HepG2 (cell line): Measurements from ENCODE around the gene ABCC3. TPM values are rescaled to one million over a fixed set of nuclear protein-coding genes. Genes with fewer than 3 reads are reported as not detected.

Source experiments
- ARHGAP35 ChIP-seq: sonication (generic); formaldehyde crosslinking; IDR thresholded peaks from 2 replicates; pipeline ENCODE4 v1.9.0; 2022; ENCODE audit warnings: mild to moderate bottlenecking, inconsistent platforms, moderate library complexity, missing genetic modification reagents, borderline replicate concordance
- ASH2L ChIP-seq: fragments of 300-600, 200-600 bp; sonication (generic); IDR thresholded peaks from 2 replicates; pipeline ENCODE4 v1.7.0; 2017; ENCODE audit warnings: low read depth, mild to moderate bottlenecking, moderate library complexity, mixed read lengths, low read length; ENCODE audit not compliant: insufficient read length
- CBX1 ChIP-seq: IDR thresholded peaks from one replicate; pipeline ENCODE4 v1.6.1; 2016; ENCODE audit warnings: antibody characterized with exemption, low read depth
- CSRNP1 ChIP-seq: sonication (generic); formaldehyde crosslinking; IDR thresholded peaks from 2 replicates; pipeline ENCODE4 v1.8.1; 2023; ENCODE audit warnings: mild to moderate bottlenecking, missing genetic modification reagents
- FOXK1 ChIP-seq: sonication (generic); formaldehyde crosslinking; IDR thresholded peaks from 2 replicates; pipeline ENCODE4 v1.4.0; 2020; ENCODE audit warnings: low read depth, missing genetic modification reagents, borderline replicate concordance
- HINFP ChIP-seq: sonication (generic); formaldehyde crosslinking; IDR thresholded peaks from 2 replicates; pipeline ENCODE4 v1.4.0; 2020; ENCODE audit warnings: low read depth, mild to moderate bottlenecking, missing genetic modification reagents
- KDM3A ChIP-seq: IDR thresholded peaks from 2 replicates; pipeline ENCODE4 v1.6.1; 2018; ENCODE audit warnings: low read depth, missing compliant biosample characterization
- MIER2 ChIP-seq: IDR thresholded peaks from 2 replicates; pipeline ENCODE4 v1.6.1; 2016; ENCODE audit warnings: missing biosample characterization, missing genetic modification reagents
- NR3C1 ChIP-seq: sonication (generic); formaldehyde crosslinking; IDR thresholded peaks from 2 replicates; pipeline ENCODE4 v1.4.0; 2020; ENCODE audit warnings: missing genetic modification reagents
- PAF1 ChIP-seq: IDR thresholded peaks from 2 replicates; pipeline ENCODE4 v1.6.1; 2016; ENCODE audit warnings: missing genetic modification reagents, missing compliant biosample characterization
- PAWR ChIP-seq: sonication (generic); formaldehyde crosslinking; IDR thresholded peaks from 2 replicates; pipeline ENCODE4 v1.4.0; 2020; ENCODE audit warnings: missing genetic modification reagents, mild to moderate bottlenecking, borderline replicate concordance
- PRPF4 ChIP-seq: fragments of 200-400 bp; formaldehyde crosslinking; IDR thresholded peaks from 2 replicates; pipeline ENCODE4 v1.6.1; 2016; ENCODE audit warnings: low read length, low read depth; ENCODE audit not compliant: poor library complexity, severe bottlenecking
- SCMH1 ChIP-seq: sonication (generic); formaldehyde crosslinking; IDR thresholded peaks from 2 replicates; pipeline ENCODE4 v1.9.0; 2021; ENCODE audit warnings: missing genetic modification reagents, mild to moderate bottlenecking, borderline replicate concordance
- SP2 ChIP-seq: sonication (generic); formaldehyde crosslinking; IDR thresholded peaks from 2 replicates; pipeline ENCODE4 v1.5.1; 2020; ENCODE audit warnings: mild to moderate bottlenecking, missing genetic modification reagents
- SPEN ChIP-seq: sonication (generic); formaldehyde crosslinking; IDR thresholded peaks from 2 replicates; pipeline ENCODE4 v1.5.1; 2020; ENCODE audit warnings: low read depth, mild to moderate bottlenecking, missing genetic modification reagents
- THAP9 ChIP-seq: sonication (generic); formaldehyde crosslinking; IDR thresholded peaks from 2 replicates; pipeline ENCODE4; 2020; ENCODE audit warnings: missing genetic modification reagents, mild to moderate bottlenecking, borderline replicate concordance
- ZBTB42 ChIP-seq: sonication (generic); formaldehyde crosslinking; IDR thresholded peaks from 2 replicates; pipeline ENCODE4 v1.5.0; 2020; ENCODE audit warnings: mild to moderate bottlenecking, missing genetic modification reagents
- ZGPAT ChIP-seq: IDR thresholded peaks from 2 replicates; pipeline ENCODE4 v1.6.1; 2016; ENCODE audit warnings: mild to moderate bottlenecking
- ZUFSP ChIP-seq: sonication (generic); formaldehyde crosslinking; IDR thresholded peaks from 2 replicates; pipeline ENCODE4 v1.9.0; 2021; ENCODE audit warnings: missing genetic modification reagents, mild to moderate bottlenecking, borderline replicate concordance
- polyA plus RNA-seq, 8 experiments: library from polyadenylated mRNA; depleted of rRNA in 3 of 8; stranded (reverse) in 7 of 8; unstranded in 1 of 8; fragments of >200 nt; fragmentation: Illumina TruSeq in 4 of 8; extraction: Trizol in 4 of 8; gene quantifications; 2 replicates each; pipeline versions ENCODE4 v1.2.1 to v1.2.3, GENCODE V29; 2011 to 2016; ENCODE audit warnings: low read depth in 4 of 8, missing spikeins in 1 of 8, mixed read lengths in 1 of 8; ENCODE audit not compliant: insufficient read depth in 1 of 8
- total RNA-seq, 5 experiments: library from RNA; depleted of rRNA; stranded (reverse); fragments of >200 nt; fragmentation: Illumina TruSeq; extraction: Trizol; gene quantifications; 2 replicates each; pipeline ENCODE4 v1.2.3, GENCODE V29; 2016; ENCODE audit warnings: low read depth in 1 of 5

Gene ABCC3
- total and polyA plus RNA-seq, 2 of the 13 experiments (the other 11 are each of a cell fraction or from before 2014, with no cell fraction given) = 25.2 to 50.7 TPM

GRCh38 chr17:50627782-50628601 is 6.7 kb upstream of the ABCC3 start (continued):
- peak; percentile 87 for TF ChIP-seq ZGPAT
- TF ChIP-seq PAF1 (CRISPR knock-in tag) = no peak
- no peak for TF ChIP-seq MIER2
- 0 out of 2 replicates have a peak, but pooled peaks have one; percentile 20 for TF ChIP-seq SPEN
- peak; percentile 60 for TF ChIP-seq SP2 (CRISPR knock-in tag)
- TF ChIP-seq PRPF4 = no peak
- TF ChIP-seq HINFP (CRISPR knock-in tag) = peak; percentile 35; the same call in 1 of the 2 replicates
- peak; percentile 79; the same call in 1 of the 2 replicates for TF ChIP-seq CSRNP1
- TF ChIP-seq ARHGAP35 (CRISPR knock-in tag) = no peak
- no peak for TF ChIP-seq ZUFSP (CRISPR knock-in tag)
- TF ChIP-seq KDM3A (CRISPR knock-in tag) = no peak; the same call in 1 of the 2 replicates
- peak; percentile 54 for TF ChIP-seq ASH2L
- peak; percentile 80; the same call in 1 of the 2 replicates for TF ChIP-seq THAP9 (CRISPR knock-in tag)
- no peak for TF ChIP-seq CBX1
- peak; percentile 76; the same call in 1 of the 2 replicates for TF ChIP-seq ZBTB42 (CRISPR knock-in tag)
- TF ChIP-seq FOXK1 (CRISPR knock-in tag) = peak; percentile 70; the same call in 1 of the 2 replicates
- TF ChIP-seq NR3C1 (CRISPR knock-in tag) = no peak
- TF ChIP-seq PAWR = no peak
- no peak for TF ChIP-seq SCMH1 (CRISPR knock-in tag)
